Measurements from ENCODE around the gene GRIN2A.

The GRIN2A gene

DNA sequence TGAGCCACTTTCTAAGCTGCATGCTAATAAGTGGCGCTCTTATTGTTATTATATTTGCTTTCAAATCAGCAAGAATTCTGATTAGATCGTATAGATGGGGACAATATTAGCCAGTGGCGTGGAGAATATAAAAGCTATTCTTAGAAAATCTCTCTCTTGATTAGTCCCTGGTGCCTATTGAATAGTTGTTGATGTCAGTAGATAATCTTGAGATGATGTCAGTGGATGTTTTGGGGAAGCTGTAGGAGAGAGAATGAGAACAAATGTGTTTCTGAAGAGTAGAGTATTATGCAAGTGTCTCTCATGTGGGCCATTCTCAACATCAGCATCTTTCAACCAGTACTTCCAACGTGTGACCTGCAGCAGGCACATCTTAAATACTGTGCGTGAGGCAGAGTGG lies 445.7 kb downstream of the GRIN2A start:
- DNase-seq: no peak

GRCh38 chr16:9723136-9723535 lies 459.1 kb downstream of the GRIN2A start:
- no peak for DNase-seq

DNA sequence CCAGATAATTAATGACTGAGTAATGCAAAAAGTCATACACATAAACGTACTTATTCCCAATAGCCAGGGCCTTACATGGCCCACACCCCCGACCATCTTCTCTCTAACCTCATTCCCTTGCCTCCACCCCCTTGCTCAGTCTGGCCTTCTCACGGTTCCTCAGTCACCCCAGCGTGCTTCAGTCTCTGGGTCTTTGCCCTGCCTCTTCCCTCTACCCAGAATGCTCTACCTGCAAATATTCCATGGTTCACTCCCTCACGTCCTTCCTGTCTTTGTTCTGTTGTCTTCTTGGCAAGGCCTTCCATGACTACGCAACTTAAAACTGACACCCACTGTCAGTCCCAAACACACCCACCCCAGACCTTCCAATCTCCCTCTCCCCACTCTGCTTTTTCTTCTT lies 468.3 kb downstream of the GRIN2A start:
- no peak for DNase-seq

DNA sequence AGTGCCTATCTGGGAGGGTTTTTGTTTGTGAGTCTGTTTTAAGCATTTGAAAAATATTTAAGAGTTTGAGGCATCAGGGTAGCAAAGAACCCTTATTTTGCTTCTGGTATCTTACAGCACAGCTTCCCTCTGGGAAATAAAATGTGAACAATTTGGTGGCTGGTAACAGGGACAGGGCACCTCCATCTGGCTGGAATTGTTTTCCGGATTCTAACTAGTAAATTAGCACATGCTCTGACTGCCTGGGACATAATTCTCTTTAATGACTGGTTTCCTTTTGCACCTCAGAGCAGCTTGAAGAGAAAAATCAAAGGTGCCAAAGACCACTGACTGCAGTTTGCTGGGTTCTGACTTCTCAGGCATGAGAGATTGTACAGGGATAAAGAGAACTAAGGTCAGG lies 469.1 kb downstream of the GRIN2A start:
- no peak for DNase-seq

GRCh38 chr16:9708972-9709620 lies 473.1 kb downstream of the GRIN2A start:
- no peak for DNase-seq

DNA sequence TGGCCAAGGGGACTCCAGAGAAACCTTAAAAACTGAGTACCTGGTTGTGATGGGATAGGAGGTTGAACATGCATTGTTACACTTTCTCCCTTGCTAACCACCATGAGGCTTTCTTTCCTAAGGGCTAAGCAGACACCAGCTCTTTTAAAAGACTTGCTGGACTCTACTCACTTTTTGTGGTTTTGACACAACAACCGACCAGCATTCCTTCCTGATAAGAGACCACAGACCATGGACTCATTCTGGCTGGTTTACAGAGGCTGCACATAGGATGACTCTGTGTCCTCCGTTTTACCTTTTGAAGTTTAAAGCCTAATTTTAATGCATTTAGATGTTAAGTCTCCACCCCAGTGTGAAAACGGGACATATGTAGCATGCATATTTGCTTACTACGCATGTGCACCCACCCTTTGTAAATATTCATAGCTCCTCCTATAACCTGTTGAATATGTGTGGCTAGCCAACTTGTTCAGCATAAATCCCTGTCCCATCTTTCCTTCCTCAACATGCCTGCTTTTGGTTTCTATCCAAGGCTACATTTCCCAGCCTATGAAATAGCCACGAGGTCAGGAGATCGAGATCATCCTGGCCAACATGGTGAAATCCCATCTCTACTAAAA lies 475.9 kb downstream of the GRIN2A start:
- no peak for DNase-seq

- DNase-seq: no peak
Measured at GRCh38 chr16:9703731-9704130, 478.5 kb downstream of the GRIN2A start.

Measured in stimulated activated CD4-positive, alpha-beta T cell treated with anti-CD3 and anti-CD28 coated beads, Interleukin-4, amount 100 ng/mL, for 1 hour (primary cell).